Measurements from ENCODE around the gene PPARGC1A.

PPARGC1A gene

GRCh38 chr4:23847158-23847557 lies 42.7 kb downstream of the PPARGC1A start:
- TF ChIP-seq EGR1 (IDR thresholded peaks at IDR 0.05) (no peak), FOXM1 (IDR thresholded peaks at IDR 0.05; ENCODE audit: borderline replicate concordance, low read depth) (no peak), CREB1 (IDR thresholded peaks at IDR 0.05; ENCODE audit: low read depth) (no peak), ZBTB7A (IDR thresholded peaks at IDR 0.05; ENCODE audit: low read depth) (no peak), TAF1 (IDR thresholded peaks at IDR 0.05; ENCODE audit: low read depth) (no peak), EP300 (IDR thresholded peaks at IDR 0.05; ENCODE audit: borderline replicate concordance) (no peak), TEAD4 (IDR thresholded peaks at IDR 0.05) (no peak), REST (IDR thresholded peaks at IDR 0.05; ENCODE audit: low read depth) (no peak), USF1 (IDR thresholded peaks at IDR 0.05) (no peak), RAD21 (IDR thresholded peaks at IDR 0.05; ENCODE audit: low read depth) (no peak)
- TF ChIP-seq, protein P1, sequence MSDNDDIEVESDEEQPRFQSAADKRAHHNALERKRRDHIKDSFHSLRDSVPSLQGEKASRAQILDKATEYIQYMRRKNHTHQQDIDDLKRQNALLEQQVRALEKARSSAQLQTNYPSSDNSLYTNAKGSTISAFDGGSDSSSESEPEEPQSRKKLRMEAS (IDR thresholded peaks at IDR 0.05): no peak

DNA sequence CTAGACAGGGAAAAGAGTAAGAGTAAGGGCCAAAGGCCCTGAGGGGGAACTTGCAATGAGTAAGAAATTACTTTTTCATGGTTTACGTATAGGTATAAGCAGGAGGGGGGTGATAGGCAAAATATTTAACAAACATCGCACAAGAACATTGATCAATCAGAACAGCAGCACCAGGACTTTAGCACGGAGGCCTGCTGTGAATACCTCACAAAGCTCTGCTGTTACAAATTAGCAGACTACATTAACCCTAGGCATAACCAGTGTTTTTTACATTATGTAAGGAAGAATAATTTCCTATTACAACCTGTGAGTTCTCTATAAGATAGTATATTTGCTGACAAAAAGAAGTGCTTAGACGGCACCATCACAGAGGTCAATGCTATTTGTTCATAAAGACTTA lies 44.9 kb downstream of the PPARGC1A start:
- no peak for TF ChIP-seq TCF12 (IDR thresholded peaks at IDR 0.05; ENCODE audit: low read depth)
- no peak for TF ChIP-seq REST (IDR thresholded peaks at IDR 0.05; ENCODE audit: low read depth)
- no peak for TF ChIP-seq ZBTB7A (IDR thresholded peaks at IDR 0.05; ENCODE audit: low read depth)
- TF ChIP-seq USF1 (IDR thresholded peaks at IDR 0.05): no peak
- TF ChIP-seq EGR1 (IDR thresholded peaks at IDR 0.05): no peak
- TF ChIP-seq TAF1 (IDR thresholded peaks at IDR 0.05; ENCODE audit: low read depth): no peak
- TF ChIP-seq RAD21 (IDR thresholded peaks at IDR 0.05; ENCODE audit: low read depth): no peak

- no peak for TF ChIP-seq CEBPB (IDR thresholded peaks at IDR 0.05)
Observed at GRCh38 chr4:23839279-23839678, 50.6 kb downstream of the PPARGC1A start.

GRCh38 chr4:23838607-23839006 lies 51.2 kb downstream of the PPARGC1A start:
- TF ChIP-seq, protein P1 (IDR thresholded peaks at IDR 0.05): no peak
- no peak for TF ChIP-seq CEBPB (IDR thresholded peaks at IDR 0.05)
- TF ChIP-seq USF1 (IDR thresholded peaks at IDR 0.05): no peak
- no peak for TF ChIP-seq TCF12 (IDR thresholded peaks at IDR 0.05; ENCODE audit: low read depth)
- no peak for TF ChIP-seq RAD21 (IDR thresholded peaks at IDR 0.05; ENCODE audit: low read depth)

- no peak for TF ChIP-seq TAF1 (IDR thresholded peaks at IDR 0.05; ENCODE audit: low read depth)
- no peak for TF ChIP-seq EGR1 (IDR thresholded peaks at IDR 0.05)
- TF ChIP-seq CEBPB (IDR thresholded peaks at IDR 0.05): no peak
- no peak for TF ChIP-seq TEAD4 (IDR thresholded peaks at IDR 0.05)
- no peak for TF ChIP-seq FOXM1 (IDR thresholded peaks at IDR 0.05; ENCODE audit: borderline replicate concordance, low read depth)
- TF ChIP-seq RAD21 (IDR thresholded peaks at IDR 0.05; ENCODE audit: low read depth): no peak
- TF ChIP-seq TCF12 (IDR thresholded peaks at IDR 0.05; ENCODE audit: low read depth): no peak
- no peak for TF ChIP-seq ZBTB7A (IDR thresholded peaks at IDR 0.05; ENCODE audit: low read depth)
- TF ChIP-seq, protein P1 (IDR thresholded peaks at IDR 0.05): no peak
- no peak for TF ChIP-seq EP300 (IDR thresholded peaks at IDR 0.05; ENCODE audit: borderline replicate concordance)
- TF ChIP-seq YY1 (IDR thresholded peaks at IDR 0.05; ENCODE audit: low read depth): no peak
- no peak for TF ChIP-seq USF1 (IDR thresholded peaks at IDR 0.05)
- TF ChIP-seq CREB1 (IDR thresholded peaks at IDR 0.05; ENCODE audit: low read depth): no peak
- no peak for TF ChIP-seq NFIC (IDR thresholded peaks at IDR 0.05)
- no peak for TF ChIP-seq REST (IDR thresholded peaks at IDR 0.05; ENCODE audit: low read depth)
Observed at GRCh38 chr4:23838131-23838530, 51.7 kb downstream of the PPARGC1A start.

Data from Ishikawa (cell line).